ENCODE results near the gene EFNA4.

DNA sequence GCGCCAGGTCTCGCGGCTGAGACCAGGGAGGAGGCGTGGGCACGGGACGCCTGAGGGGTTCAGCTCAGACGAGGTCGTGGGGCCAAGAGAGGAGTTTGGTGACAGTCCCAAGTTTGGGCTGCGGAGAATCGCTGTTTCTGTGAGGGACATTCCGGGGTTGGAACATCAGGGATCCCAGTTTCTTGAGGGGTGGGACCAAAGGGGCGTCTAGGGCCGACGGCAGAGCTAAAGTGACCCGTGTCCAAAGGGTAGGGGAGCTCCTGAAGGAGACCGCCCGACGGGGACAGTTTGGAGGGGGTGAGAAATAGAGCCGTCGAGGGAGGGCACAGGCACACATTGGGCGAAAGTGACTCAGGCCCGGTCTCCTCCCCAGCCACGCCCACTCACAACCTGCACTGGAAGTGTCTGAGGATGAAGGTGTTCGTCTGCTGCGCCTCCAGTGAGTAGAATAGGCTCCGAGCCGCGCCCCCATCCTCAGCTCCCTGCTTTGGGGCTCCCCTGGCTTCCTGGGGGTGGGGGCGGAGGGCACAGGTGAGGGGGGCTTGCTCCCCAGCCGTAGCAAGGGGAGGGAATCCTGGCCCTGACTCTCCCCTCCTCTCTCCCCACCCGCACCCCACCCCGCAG lies 22.1 kb downstream of the EFNA4 start:
- TF ChIP-seq, protein P1, sequence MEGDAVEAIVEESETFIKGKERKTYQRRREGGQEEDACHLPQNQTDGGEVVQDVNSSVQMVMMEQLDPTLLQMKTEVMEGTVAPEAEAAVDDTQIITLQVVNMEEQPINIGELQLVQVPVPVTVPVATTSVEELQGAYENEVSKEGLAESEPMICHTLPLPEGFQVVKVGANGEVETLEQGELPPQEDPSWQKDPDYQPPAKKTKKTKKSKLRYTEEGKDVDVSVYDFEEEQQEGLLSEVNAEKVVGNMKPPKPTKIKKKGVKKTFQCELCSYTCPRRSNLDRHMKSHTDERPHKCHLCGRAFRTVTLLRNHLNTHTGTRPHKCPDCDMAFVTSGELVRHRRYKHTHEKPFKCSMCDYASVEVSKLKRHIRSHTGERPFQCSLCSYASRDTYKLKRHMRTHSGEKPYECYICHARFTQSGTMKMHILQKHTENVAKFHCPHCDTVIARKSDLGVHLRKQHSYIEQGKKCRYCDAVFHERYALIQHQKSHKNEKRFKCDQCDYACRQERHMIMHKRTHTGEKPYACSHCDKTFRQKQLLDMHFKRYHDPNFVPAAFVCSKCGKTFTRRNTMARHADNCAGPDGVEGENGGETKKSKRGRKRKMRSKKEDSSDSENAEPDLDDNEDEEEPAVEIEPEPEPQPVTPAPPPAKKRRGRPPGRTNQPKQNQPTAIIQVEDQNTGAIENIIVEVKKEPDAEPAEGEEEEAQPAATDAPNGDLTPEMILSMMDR (IDR thresholded peaks at IDR 0.05) = no peak
- TF ChIP-seq EP300 (IDR thresholded peaks at IDR 0.05) (no peak), POLR2AphosphoS5 (IDR thresholded peaks at IDR 0.05) (no peak), POLR2A (IDR thresholded peaks at IDR 0.05) (no peak)
